ENCODE results near the gene TRMT44. TPM values are rescaled to one million over a fixed set of nuclear protein-coding genes. Genes with fewer than 3 reads are reported as not detected.
A peak's percentile ranks its signal among the peaks of the same experiment; 100 is the strongest.
"Not testable (repeated sequence)": the region's sequence is repeated elsewhere in the genome, so short reads cannot be mapped to it uniquely, and the experiment has no call there.

The TRMT44 gene
- total RNA-seq, 2 donors from 2014 or later = 35.2 to 63.9 TPM

DNA sequence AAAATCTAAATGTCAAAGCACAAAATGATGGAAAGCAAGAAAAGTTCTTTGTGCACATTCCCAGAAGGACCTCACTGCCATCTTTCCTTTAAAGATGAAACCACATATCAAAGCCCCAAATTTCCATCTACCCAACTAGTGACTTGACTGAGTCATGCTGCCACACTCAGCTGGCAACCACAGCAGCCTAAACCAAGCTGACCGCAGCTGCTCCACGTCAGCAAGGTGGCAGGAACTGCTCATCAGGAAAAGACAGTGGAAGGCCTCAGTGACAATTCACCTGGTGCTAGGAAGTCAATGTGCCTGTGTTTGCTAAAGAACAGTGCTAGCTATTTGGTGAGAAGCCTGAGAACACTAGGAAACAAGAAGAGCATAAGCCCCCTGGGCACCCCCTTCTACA is 26.2 kb upstream of the TRMT44 start:
- no peak for DNase-seq (ENCODE audit: low spot score)
- H3K27me3 ChIP-seq (replicated peaks; ENCODE audit: insufficient read depth) = no peaks in the 10 kb centered on the region
- H3K27ac ChIP-seq = no peak overlapping the region
- TF ChIP-seq POLR2AphosphoS5 (IDR thresholded peaks at IDR 0.05) (no peak), POLR2A (IDR thresholded peaks at IDR 0.05) (no peak)
- TF ChIP-seq, protein P1, sequence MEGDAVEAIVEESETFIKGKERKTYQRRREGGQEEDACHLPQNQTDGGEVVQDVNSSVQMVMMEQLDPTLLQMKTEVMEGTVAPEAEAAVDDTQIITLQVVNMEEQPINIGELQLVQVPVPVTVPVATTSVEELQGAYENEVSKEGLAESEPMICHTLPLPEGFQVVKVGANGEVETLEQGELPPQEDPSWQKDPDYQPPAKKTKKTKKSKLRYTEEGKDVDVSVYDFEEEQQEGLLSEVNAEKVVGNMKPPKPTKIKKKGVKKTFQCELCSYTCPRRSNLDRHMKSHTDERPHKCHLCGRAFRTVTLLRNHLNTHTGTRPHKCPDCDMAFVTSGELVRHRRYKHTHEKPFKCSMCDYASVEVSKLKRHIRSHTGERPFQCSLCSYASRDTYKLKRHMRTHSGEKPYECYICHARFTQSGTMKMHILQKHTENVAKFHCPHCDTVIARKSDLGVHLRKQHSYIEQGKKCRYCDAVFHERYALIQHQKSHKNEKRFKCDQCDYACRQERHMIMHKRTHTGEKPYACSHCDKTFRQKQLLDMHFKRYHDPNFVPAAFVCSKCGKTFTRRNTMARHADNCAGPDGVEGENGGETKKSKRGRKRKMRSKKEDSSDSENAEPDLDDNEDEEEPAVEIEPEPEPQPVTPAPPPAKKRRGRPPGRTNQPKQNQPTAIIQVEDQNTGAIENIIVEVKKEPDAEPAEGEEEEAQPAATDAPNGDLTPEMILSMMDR (IDR thresholded peaks at IDR 0.05) = no peak
- intact Hi-C loops (cut with DNase I) = no loop called here
- no peaks in the 10 kb centered on the region for H3K36me3 ChIP-seq
- H3K9me3 ChIP-seq = no peaks in the 10 kb centered on the region
- H3K4me3 ChIP-seq = no peak overlapping the region
- WGBS = 73% methylated on average over 2 of the region's 2 CpGs
- no peaks in the 10 kb centered on the region for H3K4me1 ChIP-seq (replicated peaks)

DNA sequence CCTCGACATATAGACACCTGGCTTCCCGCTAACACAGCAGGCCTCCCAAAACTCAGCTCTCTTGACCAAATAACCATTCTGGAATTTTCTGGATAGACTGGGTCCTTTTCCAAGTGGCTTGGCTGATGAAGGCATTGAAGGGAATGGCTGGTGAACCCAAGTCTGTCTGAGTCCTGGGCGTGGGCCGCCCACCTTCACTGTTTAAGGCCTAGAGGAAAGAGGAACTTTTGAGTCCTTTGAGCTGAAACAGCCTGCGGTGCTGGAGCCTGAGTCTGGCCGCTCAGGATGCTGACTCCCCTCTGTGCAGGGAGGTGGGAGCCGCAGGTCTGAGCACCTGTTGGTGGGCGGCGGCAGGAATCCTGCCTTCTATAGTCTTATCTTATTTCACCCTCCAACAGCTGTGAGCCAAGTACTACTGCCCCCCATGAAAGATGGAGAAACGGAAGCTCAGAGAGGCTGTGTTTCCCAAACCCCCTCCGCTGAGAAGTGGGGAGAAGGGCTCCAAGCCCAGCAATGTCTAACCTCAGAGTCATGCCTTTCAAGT is 23.4 kb upstream of the TRMT44 start:
- peaks cover 14% of the 10 kb centered on the region for H3K4me1 ChIP-seq (replicated peaks)
- H3K36me3 ChIP-seq = no peaks in the 10 kb centered on the region
- TF ChIP-seq, protein P1 (IDR thresholded peaks at IDR 0.05) = no peak
- no peak for TF ChIP-seq POLR2AphosphoS5 (IDR thresholded peaks at IDR 0.05)
- TF ChIP-seq POLR2A (IDR thresholded peaks at IDR 0.05) = no peak
- H3K27me3 ChIP-seq (replicated peaks; ENCODE audit: insufficient read depth) = no peaks in the 10 kb centered on the region
- intact Hi-C loops (cut with DNase I) = no loop called here
- no peak overlapping the region for H3K27ac ChIP-seq
- WGBS = 88% methylated on average over 11 of the region's 11 CpGs
- no peak for DNase-seq (ENCODE audit: low spot score)
- no peaks in the 10 kb centered on the region for H3K9me3 ChIP-seq
- no peak overlapping the region for H3K4me3 ChIP-seq

DNA sequence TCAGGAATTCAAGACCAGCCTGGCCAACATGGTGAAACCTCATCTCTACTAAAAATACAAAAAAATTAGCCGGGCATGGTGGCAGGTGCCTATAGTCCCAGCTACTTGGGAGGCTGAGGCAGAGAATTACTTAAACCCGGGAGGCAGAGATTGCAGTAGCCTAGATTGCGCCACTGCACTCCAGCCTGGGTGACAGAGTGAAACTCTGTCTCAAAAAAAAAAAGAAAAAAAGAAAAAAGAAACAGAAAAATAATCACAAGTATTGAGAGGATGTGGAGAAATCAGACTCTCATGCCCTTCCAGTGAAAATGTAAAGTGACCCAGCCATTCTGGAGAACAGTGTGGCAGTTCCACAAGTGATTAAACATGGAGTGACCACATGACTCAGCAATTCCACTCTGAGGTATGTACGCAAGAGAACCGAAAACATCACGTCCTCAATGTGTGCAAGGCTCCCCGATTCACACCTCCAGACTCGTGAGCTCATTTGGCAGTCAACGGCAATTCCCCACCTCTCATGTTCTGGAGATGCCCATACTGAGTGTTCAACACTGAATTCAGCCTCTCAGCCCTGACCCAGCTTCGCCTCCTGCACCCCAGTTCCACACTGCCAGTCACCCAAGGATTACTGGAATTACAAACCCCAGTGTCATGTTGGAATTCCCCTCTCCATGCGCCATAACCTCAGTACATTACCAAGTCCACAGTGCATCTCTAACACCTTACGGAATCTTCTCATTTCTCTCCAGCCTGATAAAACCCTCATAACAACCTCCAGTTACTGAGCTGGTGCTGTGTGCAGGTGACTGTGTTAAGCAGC is 21.1 kb upstream of the TRMT44 start:
- H3K4me1 ChIP-seq (replicated peaks) = peaks cover 14% of the 10 kb centered on the region
- DNase-seq (ENCODE audit: low spot score) = no peak
- no peaks in the 10 kb centered on the region for H3K27me3 ChIP-seq (replicated peaks; ENCODE audit: insufficient read depth)
- WGBS = 75% methylated on average over 12 of the region's 12 CpGs
- peak; percentile 23 for TF ChIP-seq POLR2AphosphoS5 (IDR thresholded peaks at IDR 0.05)
- TF ChIP-seq, protein P1 (IDR thresholded peaks at IDR 0.05) = no peak
- no peak for TF ChIP-seq POLR2A (IDR thresholded peaks at IDR 0.05)
- intact Hi-C loops (cut with DNase I) = no loop called here
- no peak overlapping the region for H3K4me3 ChIP-seq
- no peaks in the 10 kb centered on the region for H3K9me3 ChIP-seq
- no peaks in the 10 kb centered on the region for H3K36me3 ChIP-seq
- peak overlapping the region; percentile 11 to 13 for H3K27ac ChIP-seq

DNA sequence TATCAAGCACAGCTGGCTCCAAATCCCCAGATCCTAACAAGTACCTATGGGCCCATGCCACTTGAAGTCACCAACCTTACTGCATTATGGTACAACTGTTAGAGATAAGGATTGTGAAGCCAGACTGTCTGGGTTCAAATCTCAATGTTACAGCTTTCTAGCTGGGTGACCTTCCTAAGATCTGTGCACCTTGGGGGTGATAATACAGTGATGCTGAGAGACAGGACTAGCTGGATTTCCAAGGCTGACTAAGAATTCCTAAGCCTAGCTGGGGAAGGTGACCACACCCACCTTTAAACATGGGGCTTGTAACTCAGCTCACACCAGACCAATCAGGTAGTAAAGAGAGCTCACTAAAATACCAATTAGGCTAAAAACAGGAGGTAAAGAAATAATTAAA is 20.4 kb upstream of the TRMT44 start:
- DNase-seq (ENCODE audit: low spot score); H3K27me3 ChIP-seq (replicated peaks; ENCODE audit: insufficient read depth); intact Hi-C loops (cut with DNase I); H3K36me3 ChIP-seq; H3K9me3 ChIP-seq; H3K4me3 ChIP-seq: not testable (repeated sequence)
- H3K27ac ChIP-seq = peak overlapping the region in 1 of 2 donors; percentile 80
- peaks cover 14% of the 10 kb centered on the region for H3K4me1 ChIP-seq (replicated peaks)

DNA sequence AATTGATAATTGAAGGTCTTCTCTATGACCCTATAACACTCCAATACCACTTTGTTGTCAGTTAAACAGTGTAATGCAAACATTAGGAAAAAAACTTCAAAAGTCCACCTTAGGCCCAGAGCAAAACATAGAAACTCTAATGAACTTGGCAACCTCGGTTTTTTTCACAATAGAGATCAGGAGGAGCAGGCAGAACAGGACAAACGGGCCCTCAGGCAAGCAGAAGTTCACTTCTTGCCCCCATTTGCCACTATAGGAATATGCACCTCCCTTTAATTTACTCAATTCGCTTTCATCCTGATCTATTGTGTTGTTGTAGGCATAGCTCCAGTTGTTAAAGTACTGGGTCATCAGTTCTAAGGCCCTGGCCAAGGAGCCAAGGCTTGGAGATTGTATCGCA is 18.2 kb upstream of the TRMT44 start:
- intact Hi-C loops (cut with DNase I) = no loop called here
- Histone ChIP-seq H3K4me3 (no peak overlapping the region), H3K27ac (peak overlapping the region; percentile 72 to 80), H3K36me3 (no peaks in the 10 kb centered on the region), H3K27me3 (replicated peaks; ENCODE audit: insufficient read depth) (no peaks in the 10 kb centered on the region), H3K4me1 (replicated peaks) (peaks cover 17% of the 10 kb centered on the region), H3K9me3 (no peaks in the 10 kb centered on the region)
- WGBS = 20% methylated on average over 4 of the region's 4 CpGs
- TF ChIP-seq POLR2A (IDR thresholded peaks at IDR 0.05) (no peak), POLR2AphosphoS5 (IDR thresholded peaks at IDR 0.05) (peak; percentile 93)
- DNase-seq (ENCODE audit: low spot score) = peak; percentile 85

DNA sequence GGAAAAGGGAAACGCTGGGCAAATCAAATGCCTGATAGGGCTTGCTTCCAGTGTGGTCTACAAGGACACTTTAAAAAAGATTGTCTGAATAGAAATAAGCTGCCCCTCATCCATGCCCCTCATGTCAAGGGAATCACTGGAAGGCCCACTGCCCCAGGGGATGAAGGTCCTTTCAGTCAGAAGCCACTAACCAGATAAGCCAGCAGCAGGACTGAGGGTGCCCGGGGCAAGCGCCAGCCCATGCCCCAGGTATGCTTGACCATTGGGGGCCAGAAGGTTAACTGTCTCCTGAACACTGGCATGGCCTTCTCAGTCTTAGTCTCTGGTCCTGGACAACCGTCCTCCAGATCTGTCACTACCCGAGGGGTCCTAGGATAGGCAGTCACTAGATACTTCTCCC is 17.8 kb upstream of the TRMT44 start:
- H3K27ac ChIP-seq = peak overlapping the region; percentile 72 to 80

More for the DNA sequence above, 17.8 kb upstream of the TRMT44 start:
- 70% methylated on average over 5 of the region's 5 CpGs for WGBS
- no peaks in the 10 kb centered on the region for H3K36me3 ChIP-seq
- peaks cover 17% of the 10 kb centered on the region for H3K4me1 ChIP-seq (replicated peaks)
- no peaks in the 10 kb centered on the region for H3K27me3 ChIP-seq (replicated peaks; ENCODE audit: insufficient read depth)
- no peaks in the 10 kb centered on the region for H3K9me3 ChIP-seq
- intact Hi-C loops (cut with DNase I) = no loop called here
- no peak for DNase-seq (ENCODE audit: low spot score)
- TF ChIP-seq POLR2AphosphoS5 (IDR thresholded peaks at IDR 0.05) (no peak), POLR2A (IDR thresholded peaks at IDR 0.05) (no peak)
- TF ChIP-seq, protein P1 (IDR thresholded peaks at IDR 0.05) = no peak
- H3K4me3 ChIP-seq = no peak overlapping the region

All from prostate gland (tissue), 2 donors.